ENCODE data around the gene DNAH14. TPM values are rescaled to one million over a fixed set of nuclear protein-coding genes. Genes with fewer than 3 reads are reported as not detected.

The DNAH14 gene
- total RNA-seq, 1 experiment from 2014 or later, result 47.0 TPM

GRCh38 chr1:225418059-225418458 is 488.6 kb downstream of the DNAH14 start:
- in situ Hi-C loops (cut with HindIII; ENCODE audit: low pct_unique_long_range_greater_than_20kb, low sequenced_read_pairs) (no loop called here), intact Hi-C loops (cut with micrococcal nuclease; ENCODE audit: unreplicated experiment) (no loop called here)
- Histone ChIP-seq H3K27ac (ENCODE audit: low read length) (no peak overlapping the region), H3K27me3 (ENCODE audit: control insufficient read depth, insufficient read depth, low read length) (no peaks in the 10 kb centered on the region), H3K9me3 (ENCODE audit: control insufficient read depth, insufficient read depth, low read depth, low read length) (no peaks in the 10 kb centered on the region), H3K4me1 (ENCODE audit: control insufficient read depth, insufficient read depth, low read length) (peaks cover 6% of the 10 kb centered on the region), H3K4me3 (ENCODE audit: low read depth in 2 of 2, low read length in 2 of 2) (no peak overlapping the region), H3K36me3 (ENCODE audit: control insufficient read depth, insufficient read depth, low read length) (peaks cover 8% of the 10 kb centered on the region)
- no peak for TF ChIP-seq CTCF (IDR thresholded peaks at IDR 0.05)
- TF ChIP-seq TCF7L2 (IDR thresholded peaks at IDR 0.05; ENCODE audit: low read depth, low read length), result no peak
- TF ChIP-seq SIN3A (IDR thresholded peaks at IDR 0.05; ENCODE audit: borderline replicate concordance, insufficient read depth, low read depth, low read length), result no peak
- no peak for TF ChIP-seq REST (IDR thresholded peaks at IDR 0.05; ENCODE audit: insufficient read depth in 1 of 2, low read depth in 2 of 2, low read length in 1 of 2)
- no peak for TF ChIP-seq POLR2AphosphoS5 (IDR thresholded peaks at IDR 0.05; ENCODE audit: low read depth, low read length)
- CTCF ChIA-PET, result no interaction called here
- BruUV-seq (replicated peaks), result no TSS peak
- DNase-seq (ENCODE audit: low read depth, low spot score) (no peak), ATAC-seq (no peak)
- POLR2A ChIA-PET, result interaction anchor here (0.5 kb wide), 1 partner anchor 9 kb away, joined by 8 read pairs; no protein-coding TSS in a partner anchor

GRCh38 chr1:225418598-225418997 is 489.1 kb downstream of the DNAH14 start:
- in situ Hi-C loops (cut with HindIII; ENCODE audit: low pct_unique_long_range_greater_than_20kb, low sequenced_read_pairs), result no loop called here
- Histone ChIP-seq H3K27ac (ENCODE audit: low read length) (no peak overlapping the region), H3K27me3 (ENCODE audit: control insufficient read depth, insufficient read depth, low read length) (no peaks in the 10 kb centered on the region), H3K4me1 (ENCODE audit: control insufficient read depth, insufficient read depth, low read length) (peaks cover 12% of the 10 kb centered on the region), H3K9me3 (ENCODE audit: control insufficient read depth, insufficient read depth, low read depth, low read length) (no peaks in the 10 kb centered on the region), H3K36me3 (ENCODE audit: control insufficient read depth, insufficient read depth, low read length) (peaks cover 8% of the 10 kb centered on the region), H3K4me3 (ENCODE audit: low read depth in 2 of 2, low read length in 2 of 2) (no peak overlapping the region)
- no TSS peak for BruUV-seq (replicated peaks)
- TF ChIP-seq POLR2AphosphoS5 (IDR thresholded peaks at IDR 0.05; ENCODE audit: low read depth, low read length) (no peak), SIN3A (IDR thresholded peaks at IDR 0.05; ENCODE audit: borderline replicate concordance, insufficient read depth, low read depth, low read length) (no peak), REST (IDR thresholded peaks at IDR 0.05; ENCODE audit: insufficient read depth in 1 of 2, low read depth in 2 of 2, low read length in 1 of 2) (no peak), CTCF (IDR thresholded peaks at IDR 0.05) (no peak), TCF7L2 (IDR thresholded peaks at IDR 0.05; ENCODE audit: low read depth, low read length) (no peak)
- no peak for DNase-seq (ENCODE audit: low read depth, low spot score)
- POLR2A ChIA-PET, result no interaction called here
- no peak for ATAC-seq
- CTCF ChIA-PET, result no interaction called here
- intact Hi-C loops (cut with micrococcal nuclease; ENCODE audit: unreplicated experiment), result no loop called here

All from Panc1 (cell line).